Islet precursor cell (in vitro differentiated cells): ENCODE measurements around the gene KIAA1217.
"Not testable (repeated sequence)": the region's sequence is repeated elsewhere in the genome, so short reads cannot be mapped to it uniquely, and the experiment has no call there.

Experiments
- DNase-seq: peaks from one replicate; pipeline ENCODE4 v3.0.0-alpha.2; 2018

KIAA1217 gene

DNA sequence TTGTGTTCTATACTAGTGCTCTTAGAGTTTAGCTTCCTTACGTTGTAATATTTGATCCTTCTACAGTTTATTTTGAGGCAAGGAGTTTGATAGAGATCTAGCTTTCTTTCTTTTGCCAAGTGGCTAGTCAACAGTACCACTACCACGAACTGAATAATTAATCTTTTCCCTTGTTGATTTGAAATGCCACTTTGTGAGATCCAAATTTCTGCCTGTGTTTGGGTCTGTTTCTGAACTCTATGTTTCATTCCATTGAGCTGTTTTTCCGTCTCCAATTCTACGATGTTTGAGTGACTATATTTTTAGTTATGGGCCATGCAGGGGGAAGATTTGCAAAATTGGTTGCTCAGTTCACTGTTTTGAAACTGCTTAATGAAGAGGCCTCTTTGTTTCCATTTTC, 134.7 kb downstream of the KIAA1217 start:
- no peak for DNase-seq

DNA sequence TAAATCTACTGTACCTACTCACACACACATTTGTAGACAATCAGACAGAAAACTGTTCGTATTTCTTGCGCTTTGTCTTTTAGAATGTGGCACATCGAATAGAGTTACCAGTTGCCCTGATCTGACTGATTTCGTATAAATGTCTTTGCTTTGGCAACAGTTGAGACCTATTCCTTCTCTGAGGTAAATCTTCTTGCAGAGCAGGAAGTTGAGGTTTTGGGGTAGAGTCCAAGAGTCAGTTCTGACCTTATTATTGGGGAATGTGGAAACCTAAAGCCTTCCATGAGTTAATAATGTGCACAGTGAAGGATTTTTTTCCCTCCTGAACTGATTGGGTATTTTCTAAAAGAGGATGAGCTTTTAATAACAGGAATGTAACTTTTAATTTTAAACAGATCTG, 135.3 kb downstream of the KIAA1217 start:
- DNase-seq: no peak

DNA sequence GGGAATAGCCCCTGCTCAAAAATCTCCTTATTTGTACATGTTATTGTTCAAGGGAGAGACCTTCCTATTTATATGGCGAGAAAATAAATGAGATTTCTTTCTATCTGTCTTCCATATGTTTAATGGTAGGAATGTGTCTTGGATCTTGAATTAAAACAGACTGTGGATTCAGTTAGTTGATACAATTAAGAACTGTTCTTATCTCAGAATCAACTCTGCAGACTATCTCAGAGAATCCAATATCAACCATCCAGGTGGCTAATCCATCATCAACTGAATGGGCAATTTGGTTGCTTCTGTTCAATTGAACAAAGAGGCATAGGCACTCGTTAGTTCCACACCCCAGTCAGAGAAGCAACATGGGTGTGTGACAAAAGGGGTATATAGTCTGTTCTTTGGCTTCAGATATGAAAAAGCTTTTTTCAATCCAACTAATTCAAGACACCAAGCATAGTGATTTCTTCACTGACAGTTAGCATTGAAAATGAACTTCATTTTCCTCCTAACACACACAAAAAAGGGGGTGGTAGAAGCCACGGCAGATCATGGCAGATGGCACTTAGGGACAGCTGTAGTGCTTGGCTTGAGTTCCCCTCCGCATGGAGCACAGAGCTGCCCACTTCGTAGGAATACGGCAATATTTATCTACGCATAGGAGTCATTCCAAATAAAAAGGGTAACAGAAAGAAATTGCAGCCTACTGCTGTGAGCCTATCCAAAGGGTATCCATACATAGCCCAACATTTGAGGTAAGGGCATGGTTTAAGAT, 135.9 kb downstream of the KIAA1217 start:
- no peak for DNase-seq

DNA sequence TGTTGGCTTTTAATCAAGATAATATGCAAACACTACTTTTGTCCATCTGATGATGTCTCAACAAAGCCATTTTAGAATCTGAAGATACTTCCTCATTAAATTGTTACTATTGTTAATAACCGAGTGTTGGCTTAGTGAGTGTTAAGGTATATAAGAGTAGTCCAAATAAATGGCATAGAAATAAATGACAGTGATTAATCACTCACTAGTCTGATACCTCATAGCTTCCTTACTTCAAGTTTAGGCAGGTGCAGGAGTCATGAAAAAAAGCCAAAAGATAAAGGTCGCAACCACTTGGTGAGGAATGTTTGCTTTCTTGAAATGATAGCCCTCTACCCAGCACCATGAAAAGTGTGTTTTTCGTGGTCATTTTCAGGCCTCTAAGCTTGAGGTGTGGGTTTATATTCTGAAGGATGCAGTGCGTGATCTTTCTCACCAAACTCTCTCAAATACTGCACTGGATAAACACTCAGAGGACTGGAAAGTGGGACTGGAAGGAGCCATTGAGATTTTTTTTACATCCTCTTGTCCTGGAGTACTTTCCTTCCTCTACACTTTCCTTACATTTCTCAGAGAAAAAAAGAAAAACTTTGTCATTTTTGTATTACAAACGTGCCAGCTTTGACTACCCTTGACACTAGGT, 138.1 kb downstream of the KIAA1217 start:
- DNase-seq: no peak

DNA sequence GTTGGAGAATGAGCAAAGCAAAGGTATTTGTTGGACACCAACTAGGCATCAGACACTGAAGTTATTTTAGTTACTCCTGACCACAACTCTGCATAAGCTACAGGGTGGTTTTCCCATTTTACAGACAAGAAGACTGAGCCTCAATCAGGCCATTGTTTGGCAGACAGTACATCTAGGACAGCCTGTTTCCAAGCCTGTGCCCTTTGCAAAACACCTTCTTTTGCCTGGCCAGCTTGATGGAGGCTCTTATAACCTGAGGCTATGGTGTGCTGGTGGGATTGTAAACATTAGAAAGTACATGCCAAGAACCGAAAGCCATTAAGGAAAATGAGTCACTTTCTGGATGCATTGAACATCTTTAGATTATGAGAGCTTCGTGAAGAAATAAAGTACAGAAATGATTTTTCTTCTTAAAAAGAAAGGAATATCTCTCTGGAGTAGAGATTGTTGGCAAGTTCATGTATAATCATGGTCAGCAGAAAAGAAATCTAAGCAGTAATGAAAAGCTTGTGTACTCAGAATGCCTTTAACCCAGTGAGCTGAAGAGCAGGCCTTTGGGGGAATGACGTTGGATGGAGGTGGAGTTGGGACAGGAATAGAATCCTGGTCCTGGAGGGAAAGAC, 140.6 kb downstream of the KIAA1217 start:
- DNase-seq: peak; percentile 82

DNA sequence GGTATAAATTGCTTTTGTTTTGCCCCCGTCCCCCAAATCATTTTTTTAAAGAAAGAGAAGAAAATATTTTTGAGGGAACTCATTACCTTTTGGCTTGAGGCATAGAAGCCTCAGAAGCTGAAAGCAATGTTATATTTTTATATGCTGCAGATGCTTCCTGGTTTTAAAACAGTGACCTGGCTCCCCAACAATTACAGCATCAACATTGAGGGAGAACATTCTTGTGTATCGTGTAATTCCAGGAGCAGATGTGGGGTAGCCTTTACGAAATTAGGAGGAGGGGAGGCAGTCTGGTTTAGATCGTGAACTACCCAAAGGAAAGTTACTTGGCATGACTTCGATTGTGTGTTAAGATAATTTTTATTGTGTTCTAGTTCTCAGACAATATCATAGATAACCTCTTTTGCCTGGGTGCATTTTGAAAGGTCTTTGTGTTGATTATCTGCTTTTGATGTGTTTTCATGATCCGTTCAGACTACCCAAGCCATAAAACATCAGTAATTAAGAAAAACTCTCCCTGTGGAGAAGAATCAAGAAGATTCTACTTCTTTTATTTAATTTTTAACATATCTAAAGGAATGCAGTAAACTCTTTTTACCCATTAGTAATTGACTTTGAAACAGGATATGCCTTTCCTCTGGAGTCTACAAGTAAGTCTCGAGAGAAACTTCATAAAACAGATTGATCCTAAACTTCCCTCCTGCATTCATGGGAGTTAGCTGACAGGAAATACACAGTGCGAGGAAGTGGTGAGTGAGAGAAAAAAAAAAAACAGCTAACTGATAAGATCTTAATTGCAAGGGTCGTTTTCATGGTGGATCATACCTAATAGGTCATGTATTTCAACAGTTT, 141.4 kb downstream of the KIAA1217 start:
- no peak for DNase-seq

DNA sequence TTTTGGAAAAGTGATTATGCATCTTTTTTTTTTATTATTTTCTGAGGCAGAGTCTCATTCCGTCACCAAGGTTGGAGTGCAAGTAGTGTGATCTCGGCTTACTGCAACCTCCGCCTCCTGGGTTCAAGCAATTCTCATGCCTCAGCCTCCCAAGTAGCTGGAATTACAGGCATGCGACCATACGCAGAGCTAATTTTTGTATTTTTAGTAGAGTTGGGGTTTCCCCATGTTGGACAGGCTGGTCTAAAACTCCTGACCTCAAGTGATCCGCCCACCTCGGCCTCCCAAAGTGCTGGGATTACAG, 141.9 kb downstream of the KIAA1217 start:
- not testable (repeated sequence) for DNase-seq

DNA sequence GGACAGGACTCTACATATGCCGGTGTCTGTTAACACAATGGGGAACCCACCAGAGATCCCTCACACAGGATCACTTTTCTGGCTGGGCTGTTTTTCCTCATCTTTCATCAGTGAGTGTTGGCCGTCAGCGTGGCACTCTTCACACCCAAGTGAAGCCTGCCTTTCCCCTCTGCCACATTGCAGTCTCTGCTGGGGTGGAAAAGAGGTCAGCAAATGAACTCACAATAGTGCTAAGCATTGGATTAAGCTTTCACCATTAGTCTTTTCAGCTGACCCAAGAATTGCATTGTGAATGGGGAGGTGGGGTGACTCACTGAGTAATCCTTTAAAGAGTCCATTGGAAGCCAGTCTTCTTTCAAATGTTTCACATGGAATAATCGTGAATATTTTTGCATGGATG, 143.0 kb downstream of the KIAA1217 start:
- no peak for DNase-seq

DNA sequence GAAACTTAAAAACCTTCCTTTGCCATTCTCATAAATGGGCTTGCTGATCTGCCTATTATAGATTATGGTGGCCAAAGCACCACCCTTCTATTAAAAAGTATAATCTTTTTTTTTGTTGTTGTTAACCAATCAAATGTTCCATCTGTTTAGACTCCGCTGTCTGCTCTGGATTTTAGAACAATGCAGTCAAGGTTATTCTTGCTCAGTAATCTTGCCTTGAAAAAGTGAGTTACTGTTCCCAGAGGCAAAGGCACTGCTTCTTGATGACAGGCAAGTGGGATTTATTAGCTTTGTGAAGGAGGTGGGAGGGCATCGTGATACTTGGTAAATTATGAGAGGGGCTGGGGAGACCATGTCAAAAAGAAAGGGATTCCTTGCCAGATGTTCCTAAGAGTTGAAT, 143.5 kb downstream of the KIAA1217 start:
- no peak for DNase-seq

DNA sequence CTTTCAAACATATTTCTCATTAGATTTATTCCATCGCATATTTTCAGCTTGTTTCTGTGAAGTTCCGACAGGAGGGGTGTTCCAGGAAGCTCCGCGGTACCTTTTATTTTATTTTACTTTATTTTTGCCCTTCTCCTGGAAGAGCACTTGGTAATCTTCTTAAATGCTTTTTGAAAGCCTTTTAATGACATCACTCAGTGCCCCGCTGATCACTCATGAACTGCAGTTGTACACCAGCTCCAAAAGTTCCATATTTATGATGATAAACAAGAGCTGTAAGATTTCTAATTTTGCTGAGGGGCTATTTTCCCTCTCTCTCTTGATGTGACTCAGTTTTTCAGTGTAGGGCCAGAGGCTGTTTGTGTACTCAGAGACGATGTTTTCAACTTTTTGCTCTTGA, 144.4 kb downstream of the KIAA1217 start:
- DNase-seq: no peak

DNA sequence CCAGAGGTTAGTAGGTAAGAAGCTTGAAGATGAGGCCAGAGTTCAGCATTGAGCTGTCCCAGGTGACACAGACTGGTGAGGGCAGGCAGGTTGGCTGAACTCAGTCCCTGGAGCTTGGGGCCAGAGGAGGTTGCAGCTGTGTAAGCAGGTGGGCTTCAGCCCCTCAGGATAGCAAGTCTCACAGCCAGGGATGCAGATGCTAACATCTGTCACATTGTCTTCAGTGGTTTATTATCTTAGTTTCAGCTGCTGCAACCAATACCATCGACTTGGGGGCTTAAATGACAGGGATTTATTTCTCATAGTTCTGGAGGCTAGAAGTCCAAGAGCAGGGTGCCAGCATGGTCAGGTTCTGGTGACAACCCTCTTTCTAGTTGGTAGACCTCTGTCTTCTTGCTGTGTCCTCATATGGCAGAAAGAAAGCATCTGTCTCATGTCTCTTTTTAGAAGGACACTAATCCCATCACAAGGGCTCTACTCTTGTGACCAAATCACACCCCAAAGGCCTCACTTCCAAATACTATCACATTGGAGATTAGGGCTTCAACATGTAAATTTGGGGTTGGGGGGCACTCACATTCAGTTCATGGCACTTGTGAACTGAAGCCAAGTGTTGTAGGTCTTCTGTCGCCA, 146.2 kb downstream of the KIAA1217 start:
- DNase-seq: no peak

DNA sequence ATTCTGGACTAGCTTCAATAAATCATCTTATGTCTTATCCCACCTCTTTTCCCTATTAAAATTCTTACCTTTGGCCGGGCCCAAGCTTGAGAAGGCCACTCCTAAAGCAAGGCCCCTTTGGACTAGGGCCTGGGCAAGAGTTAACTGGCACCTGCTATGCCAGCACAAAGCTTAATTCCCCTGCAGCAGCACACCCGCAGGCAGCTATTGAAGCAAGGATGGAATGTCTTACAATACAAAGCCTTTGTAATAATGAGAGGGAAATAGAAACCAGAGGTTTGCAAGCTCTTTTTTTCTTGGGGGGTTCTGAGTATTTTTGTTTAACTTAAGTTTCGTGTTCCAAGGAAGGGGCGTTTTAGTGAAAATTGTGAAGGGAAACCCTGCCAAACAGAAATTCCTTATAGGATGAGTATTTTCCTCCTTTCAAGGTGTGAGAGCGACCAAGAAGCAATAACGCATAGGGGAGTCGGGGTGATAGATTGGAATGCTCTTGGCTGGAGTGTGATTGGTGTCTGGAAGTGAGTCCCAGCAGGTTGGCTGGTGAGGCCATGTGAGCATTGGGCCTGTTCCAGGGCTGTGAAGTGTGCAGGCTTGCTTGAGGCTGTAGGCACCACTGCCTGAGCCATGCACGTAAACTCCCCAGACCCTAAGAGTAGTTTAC, 148.5 kb downstream of the KIAA1217 start:
- DNase-seq: no peak

DNA sequence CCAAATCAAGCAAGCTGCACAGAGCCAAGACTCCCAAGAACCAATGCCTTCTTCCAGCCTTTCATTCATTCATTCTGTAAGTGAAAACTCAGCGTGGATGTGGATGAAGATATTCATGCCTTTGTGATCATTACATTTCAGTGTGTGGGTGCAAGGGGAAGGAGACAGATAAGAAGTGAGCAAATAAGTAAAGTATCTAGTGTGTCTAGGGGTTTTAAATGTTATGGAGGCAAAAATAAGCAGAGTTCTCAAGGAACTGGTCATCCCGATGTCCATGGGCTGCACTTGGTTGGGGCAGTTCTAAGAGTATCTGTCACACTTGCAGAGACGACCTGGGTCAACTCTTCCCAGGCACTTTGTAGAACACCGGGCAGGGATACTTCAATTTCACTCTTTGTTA, 149.1 kb downstream of the KIAA1217 start:
- no peak for DNase-seq

DNA sequence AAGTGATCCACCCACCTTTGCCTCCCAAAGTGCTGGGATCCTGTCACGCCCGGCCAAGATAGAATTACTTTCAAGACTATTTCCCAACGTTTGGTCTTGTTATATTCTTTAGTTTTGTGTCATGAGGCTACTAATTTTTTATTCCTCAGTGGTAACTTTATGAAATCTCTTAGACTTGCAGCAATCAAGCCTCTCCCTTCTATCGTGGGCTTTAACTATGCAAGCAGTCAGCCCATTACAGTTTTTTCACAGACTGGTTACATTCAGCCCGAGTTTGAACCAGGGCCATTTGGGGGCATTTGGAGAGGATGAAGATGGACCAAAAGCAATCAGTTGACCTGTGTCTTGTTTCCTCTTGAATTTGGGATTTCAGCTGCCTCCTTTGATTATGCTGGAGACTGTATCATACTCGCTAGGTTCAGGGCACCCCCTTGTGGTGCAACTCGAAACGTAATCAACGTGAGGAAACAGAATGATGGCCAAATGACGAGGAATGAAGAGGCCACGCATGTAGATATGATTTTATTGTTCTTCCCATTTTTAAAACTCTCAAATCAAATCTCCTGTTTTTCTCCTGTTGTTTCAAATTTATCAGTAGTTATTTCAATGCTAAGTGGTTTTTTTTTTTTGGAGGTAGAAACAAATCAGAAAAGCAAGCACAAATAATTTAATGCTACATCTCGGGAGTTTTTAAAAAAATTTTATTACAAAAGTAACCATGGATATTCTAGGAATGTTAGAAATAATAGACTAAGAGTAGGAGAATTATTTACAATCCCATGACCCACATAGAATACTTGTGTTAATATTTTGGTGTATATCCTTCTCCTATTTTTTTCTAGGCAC, 151.6 kb downstream of the KIAA1217 start:
- DNase-seq: peak; percentile 73

DNA sequence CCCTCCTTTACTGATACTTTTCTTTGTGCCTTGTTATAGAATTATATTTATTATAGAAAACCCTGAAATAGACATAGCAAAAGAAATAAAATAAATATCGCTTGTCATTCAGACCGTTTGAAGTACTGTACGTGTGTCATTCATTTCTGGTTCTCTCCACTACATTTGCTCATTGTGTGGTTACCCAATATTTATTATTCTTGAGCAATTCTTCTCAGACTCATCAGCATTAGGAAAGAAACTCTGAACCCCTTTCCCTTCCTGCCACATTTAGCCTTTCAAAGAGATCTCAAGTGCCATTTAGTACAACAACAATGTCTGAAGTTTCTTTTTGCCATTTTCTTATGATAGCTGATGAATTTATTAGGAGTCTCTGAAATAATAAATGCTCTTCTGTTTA, 154.1 kb downstream of the KIAA1217 start:
- DNase-seq: no peak

DNA sequence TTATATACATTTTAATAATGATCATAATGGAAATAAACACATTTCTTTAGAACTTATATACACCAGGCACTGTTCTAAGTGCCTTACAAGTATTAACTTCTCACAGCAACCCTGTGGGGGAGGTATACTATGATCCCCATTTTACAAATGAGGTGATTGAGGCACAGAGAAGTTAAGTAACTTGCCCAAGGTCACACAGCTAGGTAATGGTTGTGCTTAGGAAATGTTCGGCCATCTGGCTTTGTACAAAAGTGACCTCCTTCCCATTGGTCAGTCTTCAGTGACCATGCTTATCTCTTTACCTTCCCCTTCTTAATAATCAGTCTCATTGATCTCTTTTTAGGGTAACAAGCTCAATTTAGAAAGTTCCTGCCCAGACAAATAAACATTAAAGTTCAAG, 158.8 kb downstream of the KIAA1217 start:
- DNase-seq: no peak

DNA sequence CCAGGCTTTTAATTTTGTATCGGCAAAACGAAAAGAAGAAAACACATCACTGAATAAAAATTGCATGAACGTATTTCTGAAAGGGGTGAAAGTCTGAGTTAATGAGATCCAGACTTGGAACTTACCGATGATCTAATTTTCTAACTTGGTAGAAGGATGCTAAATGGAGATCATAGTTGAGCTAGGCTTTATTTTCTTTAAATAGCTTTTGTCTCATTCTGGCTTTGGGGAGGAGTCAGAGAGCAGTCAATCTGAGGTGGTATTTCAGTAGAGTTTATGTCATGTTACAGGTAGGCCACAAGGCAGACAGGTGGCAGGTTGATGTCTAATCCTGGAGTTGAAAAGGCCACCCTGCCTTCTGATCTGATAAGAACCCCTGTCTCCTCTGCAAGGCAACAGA, 161.9 kb downstream of the KIAA1217 start:
- DNase-seq: no peak

DNA sequence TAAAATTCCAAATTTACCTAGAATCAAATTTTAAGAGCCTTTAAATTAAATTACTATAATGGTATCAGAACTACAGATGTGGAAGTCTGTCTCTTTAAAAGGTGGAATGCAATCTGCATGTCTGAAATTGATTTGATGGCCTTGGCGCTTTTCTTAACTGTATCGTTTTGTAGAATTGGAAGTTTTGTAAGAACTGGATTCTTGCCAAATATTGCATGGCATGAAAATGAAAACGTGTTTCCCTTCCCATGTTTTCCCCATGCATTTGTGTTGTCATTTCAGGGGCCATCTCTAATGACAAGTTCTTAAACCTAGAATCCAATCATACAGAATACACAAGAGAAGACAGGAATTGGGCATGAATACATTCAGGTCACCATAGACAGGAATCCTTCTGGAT, 162.5 kb downstream of the KIAA1217 start:
- DNase-seq: no peak

DNA sequence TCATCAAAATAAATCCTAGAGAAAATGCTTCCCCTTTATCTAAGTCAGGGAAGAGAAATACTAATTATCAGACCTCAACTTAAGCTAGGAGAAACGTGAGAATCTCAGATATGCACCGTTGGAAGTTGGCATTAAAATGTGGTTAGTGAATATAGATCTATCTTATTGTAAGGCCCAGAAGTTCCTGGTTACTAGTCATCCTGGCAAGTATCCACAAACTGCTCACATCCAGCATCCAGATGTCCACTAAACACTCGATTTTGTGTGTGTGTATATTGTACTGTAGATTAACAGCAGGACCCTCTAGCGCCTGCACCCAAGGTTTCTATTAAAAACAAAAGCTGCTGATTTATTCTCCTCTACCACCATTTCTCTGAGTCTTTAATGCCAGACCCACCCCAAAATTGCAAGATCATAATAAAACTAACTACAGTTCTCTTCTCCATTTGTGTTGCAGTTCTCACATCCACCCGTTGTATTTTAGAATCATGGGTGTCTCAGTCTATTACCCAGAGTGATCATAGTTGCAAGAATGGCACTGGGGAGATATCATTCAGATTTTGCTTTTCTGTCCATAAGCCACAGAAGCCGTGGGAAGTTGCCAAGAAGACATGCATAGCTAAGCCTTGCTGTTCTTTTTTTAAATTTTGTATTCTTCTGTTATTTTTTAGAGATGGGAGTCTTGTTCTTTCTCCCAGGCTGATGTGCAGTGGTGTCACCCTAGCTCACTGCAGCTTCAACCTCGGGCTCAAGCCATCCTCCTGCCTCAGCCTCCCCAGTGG, 165.4 kb downstream of the KIAA1217 start:
- no peak for DNase-seq

DNA sequence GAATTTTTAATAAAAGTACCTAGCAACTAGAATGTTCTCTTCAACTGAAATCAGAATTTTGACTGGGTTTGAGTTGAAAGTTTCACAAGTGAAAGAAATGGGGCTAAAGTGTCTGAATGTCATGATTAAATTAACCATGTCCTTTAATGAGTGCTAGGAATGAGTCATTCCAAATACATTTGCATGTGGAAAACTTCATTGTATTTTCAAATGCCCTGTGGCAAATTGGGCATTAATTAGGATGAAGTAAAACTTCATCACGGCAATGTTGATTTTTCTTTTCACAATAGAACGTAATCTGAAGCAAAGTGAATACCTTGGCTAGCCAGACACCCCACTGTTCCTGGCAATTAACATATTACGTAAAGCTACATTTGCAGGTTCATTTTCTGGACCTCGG, 166.6 kb downstream of the KIAA1217 start:
- no peak for DNase-seq

DNA sequence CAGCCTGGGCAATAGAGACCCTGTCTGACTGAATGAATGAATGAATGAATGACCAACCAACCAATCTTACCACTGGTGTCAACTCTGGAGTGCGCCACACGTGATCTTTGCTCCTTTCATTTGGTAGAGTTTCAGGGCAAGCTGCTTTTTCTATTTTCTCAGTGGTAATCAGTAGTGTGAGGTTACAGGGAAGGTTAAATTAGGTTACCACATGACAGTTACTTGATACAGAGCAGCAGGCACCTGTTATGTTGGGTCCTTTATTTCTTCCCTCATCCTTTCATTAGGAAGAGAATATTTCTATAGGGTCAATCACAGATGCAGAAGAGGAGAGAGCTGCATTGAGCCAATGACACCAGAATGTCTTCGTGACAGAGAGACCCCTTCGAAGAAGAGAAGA, 167.8 kb downstream of the KIAA1217 start:
- DNase-seq: no peak
